Stimulated activated CD4-positive, alpha-beta T cell treated with anti-CD3 and anti-CD28 coated beads, Interleukin-15, amount 100 ng/mL, for 48 hours (primary cell): ENCODE results near the gene MYO5C.
A peak's percentile ranks its signal among the peaks of the same experiment; 100 is the strongest.

Experiments
- DNase-seq, 2 donors: peaks; one replicate each; pipeline ENCODE4 v3.0.0-alpha.2; 2020; ENCODE audit warnings: low read depth in 2 of 2

MYO5C gene

DNA sequence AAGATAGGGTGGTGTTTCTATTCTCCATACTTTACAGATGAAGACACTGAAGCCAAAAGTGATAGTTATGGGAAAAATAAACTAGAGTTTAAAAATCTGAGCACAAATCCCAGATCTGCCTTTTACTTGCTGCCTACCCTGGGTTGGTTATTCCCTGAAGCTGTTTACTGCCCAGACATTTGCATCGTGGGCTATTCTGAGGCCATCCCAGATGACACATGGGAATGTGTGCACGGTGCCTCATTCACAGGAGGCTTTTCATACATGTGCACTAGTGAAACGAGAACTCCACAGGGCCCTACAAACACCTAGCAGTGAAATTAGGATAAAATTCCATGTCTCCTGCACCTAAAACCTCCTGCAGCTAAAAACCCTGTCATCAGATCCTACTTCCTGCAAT is 17.5 kb downstream of the MYO5C start:
- DNase-seq, result no peak

DNA sequence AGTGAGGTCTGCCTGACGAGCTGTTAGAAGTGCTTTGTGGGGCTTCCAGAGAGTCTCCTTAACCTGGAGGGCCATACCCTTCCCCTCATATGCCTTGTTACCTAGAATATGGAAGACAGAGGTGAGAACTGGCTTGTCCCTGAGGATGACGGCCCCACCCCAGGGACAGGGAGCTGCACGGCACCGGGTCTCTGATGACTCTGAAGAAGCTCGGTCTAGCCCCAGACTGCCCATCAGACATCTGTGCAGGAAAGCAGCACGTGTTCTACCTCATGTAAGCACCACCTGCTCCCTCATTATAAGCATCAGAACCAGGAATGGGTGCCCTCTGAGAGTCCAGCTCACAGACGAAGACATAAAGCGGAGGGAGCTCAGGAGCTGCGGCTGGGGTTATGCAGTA is 18.0 kb downstream of the MYO5C start:
- DNase-seq, result no peak

DNA sequence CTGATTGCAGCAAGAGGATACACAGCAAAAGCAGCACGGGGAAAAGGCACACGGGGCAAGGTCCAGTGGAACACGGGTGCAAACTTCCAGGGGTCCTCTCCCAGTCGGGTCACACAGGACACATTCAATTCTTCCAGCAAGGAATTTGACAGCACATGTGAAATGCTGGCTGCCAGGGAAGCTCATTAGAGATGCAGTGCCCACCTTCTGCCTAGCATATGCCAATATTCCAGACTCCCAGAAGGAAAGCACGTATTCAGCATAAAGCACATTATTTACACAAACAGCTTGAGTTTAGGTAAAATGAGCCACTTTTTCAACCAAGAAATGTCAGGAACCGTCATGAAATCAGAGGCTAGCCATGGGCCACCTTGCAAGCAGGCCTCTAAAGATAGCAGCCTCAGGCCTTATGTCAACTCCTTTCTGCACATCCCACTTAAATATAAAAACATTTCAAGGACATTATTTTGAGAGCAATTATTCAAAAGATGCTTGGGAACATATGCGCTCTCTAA is 19.3 kb downstream of the MYO5C start:
- DNase-seq, result no peak

DNA sequence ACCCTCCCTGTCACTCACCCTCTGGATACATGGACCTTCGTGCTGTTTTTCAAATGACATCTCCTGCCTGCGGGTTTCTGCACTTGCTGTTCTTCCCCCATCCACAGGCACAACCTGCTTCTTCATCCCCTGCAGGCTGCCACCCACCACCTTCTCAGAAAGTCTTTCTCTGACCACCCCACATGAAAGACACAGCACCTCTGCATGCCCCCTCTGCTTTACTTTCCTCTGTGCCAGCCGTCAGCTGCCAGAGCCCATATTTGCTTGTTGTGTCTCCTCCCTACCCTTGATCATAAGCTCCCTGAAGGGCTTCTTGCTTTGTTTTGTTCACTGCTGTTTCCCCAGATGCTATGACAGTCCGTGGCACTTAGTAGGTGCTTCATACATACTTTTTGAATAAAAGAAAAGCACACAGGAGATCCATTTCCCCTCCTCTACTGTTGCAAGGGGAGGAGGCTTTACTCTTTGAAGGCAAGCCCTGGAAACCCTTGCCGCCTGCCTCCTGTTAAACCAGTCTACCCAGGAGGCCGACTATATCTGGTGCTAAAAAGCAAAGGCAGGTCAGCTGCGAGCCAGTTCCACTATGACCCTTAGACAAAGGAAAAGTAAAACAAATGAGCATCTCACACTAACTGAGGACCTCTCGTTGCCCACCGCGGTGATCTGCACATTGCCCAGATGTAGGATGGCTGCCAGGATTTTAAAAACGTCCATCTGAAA is 31.9 kb downstream of the MYO5C start:
- DNase-seq, result no peak

DNA sequence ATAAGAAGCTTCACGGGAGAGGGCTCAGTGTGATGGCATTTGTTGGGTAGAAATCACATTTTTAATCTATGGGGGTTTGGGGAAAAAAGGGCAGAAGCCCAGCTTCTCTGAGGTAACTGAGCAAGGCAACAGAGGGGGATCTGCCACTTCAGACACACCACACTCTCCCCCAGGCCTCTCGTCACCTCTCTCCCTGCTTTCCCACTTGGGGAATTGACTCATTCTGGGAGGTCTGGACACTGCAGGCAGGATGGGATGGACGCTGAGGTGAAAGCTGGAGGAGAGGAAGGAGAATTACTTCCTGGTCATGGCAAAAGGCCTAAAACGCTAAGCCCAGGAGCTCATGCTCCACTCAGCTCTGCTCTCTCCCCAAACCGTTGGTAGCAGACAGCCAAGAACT is 33.2 kb downstream of the MYO5C start:
- no peak for DNase-seq

DNA sequence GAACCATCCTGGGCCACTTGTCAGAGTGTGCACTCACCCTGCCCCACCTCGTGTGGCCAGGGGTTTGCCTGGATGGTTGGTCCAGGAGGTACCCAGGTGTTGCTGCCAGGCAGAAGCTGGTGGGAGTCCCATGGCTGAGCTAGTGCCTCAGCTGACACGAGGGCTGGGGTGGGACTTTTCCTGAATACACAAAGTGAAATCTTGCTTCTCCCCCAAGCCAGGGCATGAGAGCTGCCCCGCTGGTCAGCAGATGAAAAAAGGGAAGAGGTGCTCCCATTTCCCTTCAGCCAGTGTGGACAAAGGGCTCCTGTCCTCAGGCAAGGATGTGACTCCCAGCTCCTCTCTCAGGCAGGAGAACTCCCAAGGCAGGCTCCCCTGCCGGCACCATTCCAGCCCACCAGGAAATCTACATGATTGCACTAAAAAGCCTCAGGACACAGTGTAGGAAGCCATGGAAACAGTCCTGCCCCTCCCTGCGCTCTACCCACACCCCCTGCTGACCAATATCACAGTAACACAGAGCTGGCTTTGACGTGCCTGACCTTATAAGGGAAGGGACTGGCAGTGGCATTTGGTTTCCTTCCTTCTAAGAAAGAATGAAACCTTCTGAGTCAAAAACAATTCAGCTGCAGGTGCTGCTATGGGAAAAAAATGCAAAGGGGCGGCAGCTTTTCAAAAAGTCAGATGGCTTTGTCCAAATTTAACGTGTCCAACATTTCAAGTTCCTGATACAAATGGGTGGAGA is 33.9 kb downstream of the MYO5C start:
- peak; percentile 66 to 67 for DNase-seq

DNA sequence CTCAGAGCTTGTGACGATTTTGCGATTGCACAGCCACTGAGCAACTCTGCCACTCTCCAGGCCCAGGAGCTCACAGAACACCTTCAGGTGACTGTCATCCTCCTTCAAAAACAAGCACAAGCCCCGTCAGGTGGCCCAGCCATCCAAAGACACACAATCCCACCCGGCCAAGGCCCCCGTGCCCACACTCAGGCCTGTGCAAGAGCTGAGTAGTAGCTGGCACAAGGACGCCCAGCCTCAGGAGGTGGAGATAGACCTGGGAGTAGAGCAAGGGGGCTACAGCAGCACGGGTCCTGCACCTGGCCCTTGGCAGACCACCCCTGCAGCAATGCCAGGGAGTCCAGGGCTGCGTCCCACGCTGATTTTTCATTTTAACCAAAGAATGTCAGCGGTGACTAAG is 34.6 kb downstream of the MYO5C start:
- DNase-seq, result no peak

DNA sequence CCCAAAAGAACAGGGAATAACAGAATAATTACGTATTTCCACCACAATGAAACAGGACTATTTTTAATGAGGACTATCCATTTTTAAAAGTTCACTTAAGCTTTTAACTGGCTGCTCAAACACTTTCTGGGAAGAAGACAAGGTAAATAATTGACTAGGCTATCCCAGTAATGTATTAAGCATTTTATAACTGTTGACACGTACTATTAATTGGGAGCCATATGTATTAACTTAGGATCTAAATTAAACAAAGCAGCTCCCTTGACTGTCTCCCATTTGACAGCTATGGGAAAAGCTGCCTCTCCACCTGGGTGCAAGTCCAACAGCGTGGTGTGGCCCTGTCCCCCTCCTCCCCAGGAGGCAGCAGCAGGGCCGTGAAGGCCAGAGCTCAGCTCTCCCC is 36.1 kb downstream of the MYO5C start:
- DNase-seq, result no peak

DNA sequence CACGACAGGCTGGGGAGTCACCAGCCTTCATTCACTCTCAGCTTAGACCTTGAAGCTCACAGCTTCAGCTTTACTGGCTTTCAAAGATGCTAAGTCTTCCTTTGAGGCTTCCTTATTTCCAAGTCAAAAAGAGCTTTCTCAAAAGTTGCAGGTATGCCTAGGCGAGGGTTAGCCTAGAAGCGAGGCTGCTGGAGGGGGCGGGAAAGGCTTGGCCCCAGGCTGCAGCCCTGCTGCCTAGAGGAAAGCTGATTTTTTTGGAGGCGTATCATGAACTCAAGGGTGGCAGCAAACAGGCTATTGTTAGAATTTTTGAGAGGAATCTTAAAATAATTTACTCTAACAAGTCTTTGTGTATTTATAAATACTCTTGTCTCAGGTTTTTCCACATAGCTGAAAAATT is 37.1 kb downstream of the MYO5C start:
- DNase-seq, result no peak

DNA sequence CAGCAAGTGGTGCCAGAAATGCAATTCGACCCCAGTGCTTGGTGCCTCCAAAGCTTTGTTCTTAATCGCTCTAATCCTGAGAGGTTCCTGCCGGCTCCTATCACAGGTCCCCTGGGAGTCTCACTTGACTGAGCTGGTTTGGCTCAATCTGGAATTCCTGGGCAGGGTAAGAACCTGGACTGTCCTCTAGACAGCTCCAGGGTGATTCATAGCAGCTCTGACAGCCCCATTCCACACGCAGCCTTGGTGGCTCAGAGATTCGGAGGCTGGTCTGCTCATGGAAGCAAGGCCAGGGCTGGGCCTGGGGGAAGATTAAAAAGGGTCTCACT is 37.9 kb downstream of the MYO5C start:
- DNase-seq, result no peak

DNA sequence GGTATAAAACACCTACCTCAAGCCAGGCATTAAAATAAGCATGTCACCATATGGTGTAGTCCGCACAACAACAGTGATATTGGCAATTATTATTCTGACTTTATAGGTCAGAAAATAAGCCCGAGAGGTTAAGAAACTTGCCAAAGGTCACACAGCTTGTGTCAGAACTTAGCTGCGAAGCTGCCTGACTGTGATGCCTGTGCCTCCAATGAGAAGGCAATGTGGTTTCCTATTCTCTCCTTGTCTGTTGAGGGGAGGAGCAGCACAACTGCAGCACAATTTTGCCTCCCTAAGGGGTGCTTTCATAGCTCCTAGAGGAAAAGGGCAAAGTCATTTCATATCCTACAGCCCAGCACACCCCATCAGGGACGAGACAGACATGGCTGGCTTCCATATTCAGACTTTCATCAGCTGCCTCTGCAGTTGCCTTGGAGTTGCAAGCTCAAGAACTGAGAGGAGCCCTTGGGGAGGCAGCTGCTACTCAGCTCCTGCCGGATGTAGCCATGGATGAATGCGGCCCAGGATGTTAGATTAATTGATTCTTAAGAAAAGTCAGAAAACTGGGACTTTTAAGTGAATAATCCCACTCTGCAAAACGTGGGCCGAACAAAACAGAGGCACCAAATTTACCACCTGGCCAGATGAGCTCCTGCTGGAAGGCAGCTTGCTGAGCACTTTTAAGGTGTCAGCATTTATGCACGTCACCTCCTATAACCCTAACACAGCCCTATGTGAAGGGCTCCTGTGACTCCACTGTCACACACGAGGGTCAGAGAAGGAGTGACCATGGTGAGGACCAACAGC is 38.5 kb downstream of the MYO5C start:
- DNase-seq, result no peak

DNA sequence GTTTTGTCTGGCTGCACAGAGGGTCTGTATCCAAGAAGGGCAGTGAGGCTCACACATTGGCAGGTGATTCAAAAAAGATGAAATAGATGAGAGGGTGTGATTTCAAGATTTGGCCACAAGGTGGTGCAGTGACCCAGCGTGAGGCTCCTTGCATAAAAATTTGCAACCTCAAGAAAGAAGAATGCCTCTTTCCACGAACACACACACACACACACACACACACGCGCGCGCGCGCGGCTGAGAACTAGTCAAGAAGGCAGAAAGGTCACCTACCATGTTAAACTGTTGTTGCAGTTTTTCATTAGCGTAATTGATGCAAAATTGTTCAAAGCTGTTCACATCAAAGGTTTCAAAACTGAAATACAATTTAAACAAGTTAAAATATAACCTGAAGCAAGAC is 39.2 kb downstream of the MYO5C start:
- peak; percentile 47 to 57 for DNase-seq

DNA sequence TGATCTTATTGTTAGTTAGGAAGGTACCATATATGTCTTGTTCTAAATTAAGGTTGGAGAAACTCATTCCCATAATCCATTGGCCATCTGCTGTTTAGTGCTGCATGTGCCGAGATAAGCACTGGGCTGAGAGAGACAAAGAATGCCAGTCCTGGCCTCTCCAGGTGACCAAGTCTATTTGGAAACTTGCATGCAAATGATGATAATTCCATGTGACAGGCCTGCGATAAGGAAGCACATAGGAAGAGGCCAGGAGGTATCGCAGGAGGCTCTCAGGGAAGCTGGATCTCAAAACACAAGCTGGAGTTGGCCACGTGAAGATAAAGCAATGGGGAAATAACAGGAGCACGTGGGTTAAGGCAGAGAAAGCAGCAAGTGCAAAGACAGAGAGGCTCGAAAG is 39.7 kb downstream of the MYO5C start:
- no peak for DNase-seq

DNA sequence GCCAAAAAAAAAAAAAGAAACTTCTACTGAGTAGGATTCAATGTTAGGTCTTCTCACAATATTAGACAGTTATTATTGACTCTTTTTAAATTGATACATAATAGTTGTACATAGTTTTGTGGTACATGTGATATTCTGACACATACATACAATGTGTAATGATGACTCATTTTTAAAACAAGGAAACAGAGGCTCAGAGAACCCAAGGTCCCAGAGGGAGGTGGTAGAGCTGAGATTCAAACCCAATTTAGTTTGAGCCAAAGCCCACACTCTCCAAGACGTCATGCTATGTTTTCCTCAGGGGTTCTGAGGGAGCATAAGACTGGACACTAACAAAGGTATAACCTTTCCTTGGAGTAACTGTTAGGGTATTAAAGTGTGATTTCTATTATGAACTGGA is 40.6 kb downstream of the MYO5C start:
- no peak for DNase-seq

DNA sequence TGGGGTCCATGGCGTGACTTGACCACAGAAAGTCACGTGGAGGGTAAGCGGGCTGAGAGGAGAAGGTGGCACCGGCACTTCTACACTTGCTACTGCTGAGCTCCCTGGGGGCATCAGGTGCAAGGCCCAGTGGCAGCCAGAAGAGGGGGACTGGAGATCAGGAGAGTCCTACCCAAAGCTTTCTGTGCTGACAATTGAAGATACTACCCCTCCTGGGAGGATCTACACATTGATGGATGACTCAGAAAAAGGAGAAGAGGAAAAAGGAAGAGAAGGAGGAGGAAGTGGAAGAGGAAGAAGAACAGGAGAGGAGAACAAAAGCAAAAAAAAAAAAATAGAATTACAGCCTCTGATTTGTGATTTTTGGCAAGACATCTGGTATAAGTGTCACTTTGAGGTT is 41.2 kb downstream of the MYO5C start:
- DNase-seq, result no peak

DNA sequence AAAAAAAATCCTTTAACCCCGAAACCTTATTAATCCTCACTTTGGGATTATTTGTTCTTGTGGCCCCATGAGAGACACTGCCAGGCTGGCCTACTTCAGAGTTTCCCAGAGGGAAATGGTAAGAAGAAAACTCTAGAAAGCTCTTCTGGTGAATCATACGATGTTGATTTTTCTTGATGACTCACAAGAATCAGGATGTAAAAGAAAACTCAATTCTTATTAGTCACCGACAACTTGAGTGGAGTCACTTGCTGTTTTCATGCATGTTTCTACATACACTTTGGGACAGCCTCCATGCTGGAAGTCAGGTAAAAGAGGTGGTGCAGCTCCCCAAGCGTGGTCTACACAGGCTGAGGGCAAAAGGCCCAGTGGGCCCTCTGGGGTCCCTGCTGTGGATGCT is 42.8 kb downstream of the MYO5C start:
- DNase-seq, result no peak

DNA sequence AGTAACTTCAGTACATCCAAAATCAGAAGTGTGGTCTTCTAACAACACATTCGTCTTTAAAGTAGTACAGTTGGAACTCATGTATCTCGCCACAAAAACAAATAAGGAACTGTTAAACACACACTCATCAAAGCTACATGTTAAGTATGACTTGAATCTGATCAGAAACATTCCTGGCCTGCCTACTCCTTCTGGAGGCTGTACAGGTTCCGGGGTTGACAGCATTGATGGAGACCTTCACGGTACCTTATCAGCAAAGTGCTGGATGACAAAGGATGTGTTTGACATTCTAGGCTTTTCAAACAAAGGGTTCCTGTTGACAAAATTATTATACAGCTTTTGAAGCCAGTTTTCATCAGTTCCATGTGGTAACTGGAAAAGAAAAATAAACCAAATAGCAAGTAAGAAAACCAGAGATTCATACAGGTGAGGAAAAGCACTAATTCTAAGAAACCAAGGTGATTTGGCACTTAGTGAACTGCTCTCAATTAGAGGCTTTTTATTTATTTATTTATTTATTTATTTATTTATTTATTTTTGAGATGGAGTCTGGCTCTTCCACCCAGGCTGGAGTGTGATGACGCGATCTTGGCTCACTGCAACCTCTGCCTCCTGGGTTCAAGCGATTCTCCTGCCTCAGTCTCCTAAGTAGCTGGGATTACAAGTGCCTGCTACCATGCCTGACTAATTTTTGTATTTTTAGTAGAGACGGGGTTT is 44.3 kb downstream of the MYO5C start:
- DNase-seq, result no peak

DNA sequence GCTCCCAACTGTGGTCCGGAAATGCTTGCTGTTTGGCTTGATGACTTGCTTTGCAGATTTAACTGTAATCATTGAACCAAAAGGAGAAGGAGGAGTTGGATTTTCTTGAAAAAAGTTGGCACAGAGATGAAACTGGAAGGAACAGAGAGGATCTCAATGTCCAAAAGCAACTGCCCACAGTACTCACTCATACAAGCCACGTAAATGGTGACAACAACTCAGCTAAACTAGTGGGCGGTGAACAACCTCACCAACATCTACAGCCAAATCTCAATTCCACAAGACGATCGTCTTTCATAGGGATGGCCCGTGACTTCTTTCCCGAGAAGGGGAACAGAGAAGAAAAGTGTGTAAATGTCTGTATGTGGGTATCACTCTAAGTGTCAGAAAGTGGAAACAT is 48.1 kb downstream of the MYO5C start:
- no peak for DNase-seq

DNA sequence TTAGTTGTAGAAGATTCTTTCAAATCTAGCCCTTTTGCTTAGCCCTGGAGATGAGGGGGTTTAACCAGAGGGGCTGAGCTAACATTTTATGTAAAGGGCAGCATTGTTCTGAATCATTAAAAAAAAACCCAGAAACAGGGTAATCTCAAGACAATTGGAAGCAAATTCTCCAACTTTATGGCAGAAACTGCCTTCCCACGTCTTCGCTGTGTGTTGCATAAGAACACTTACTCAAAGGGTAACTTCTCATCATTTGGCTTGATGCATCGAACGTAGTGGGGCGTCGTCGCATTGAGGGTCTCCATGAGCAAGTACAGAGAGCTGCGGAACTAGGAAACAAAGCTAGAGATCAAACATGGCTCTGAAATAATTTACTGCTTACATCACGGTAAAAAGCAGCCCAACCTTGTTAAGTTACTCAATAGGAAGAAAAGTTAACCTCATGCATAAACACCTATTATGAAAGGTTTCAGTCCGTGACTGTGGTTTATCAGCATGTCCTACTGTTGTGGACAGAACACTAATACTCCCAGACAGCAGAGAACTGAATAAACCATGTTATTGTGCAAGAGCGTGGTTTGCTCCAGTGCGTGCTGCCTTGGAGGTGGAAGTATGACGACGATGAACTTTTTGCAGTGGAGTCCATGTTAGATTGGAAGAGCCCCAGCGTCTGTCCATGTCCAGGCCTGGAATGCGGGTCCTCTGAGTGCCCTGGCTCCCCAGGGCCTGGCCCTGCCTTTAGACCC is 48.7 kb downstream of the MYO5C start:
- DNase-seq, result no peak

DNA sequence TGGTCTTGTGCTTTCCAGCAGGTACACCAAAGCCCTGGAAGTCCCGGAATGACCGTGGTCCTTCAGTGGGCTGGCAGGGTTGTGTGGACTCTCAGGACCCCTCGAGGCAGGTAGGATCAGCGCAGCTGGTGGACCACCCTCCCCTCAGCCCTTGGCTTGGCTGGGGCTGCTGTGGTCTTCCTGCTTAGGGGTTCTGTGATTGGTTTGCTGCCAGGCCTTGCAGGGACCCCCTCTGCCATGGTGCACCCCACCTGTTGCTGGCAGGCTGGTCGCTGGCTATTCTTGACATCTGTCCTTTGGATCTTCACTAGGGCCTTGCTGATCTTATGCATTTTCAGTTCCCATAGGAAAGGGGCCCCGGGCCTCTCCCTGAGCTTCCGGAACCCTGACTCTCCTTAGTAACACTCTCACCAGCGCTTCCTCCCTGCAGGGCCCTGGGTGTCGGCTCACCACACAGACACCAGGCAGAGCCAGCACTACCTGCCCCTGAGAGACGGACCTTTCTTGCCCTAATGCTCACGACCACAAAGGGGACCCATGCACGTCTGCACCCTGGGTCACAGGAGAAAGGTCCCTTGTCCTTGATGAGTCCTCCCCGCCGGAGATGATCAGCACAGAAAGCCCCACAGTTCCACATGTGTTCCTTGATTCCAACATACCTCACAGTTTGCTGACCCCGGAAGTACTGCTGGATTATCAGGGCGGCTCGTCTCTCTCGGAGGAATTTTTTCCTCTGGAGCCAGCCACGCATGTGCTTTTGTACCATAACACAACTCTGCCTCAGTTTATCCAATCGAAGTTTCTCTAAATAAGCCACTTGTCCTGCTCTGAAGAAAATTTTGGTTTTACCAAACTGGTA is 51.7 kb downstream of the MYO5C start:
- no peak for DNase-seq
